ENCODE results near the gene HOXB3.
A peak's percentile ranks its signal among the peaks of the same experiment; 100 is the strongest.

The HOXB3 gene

GRCh38 chr17:48589831-48590606 lies at the start of gene HOXB3:
HOXB3 (minus strand) TSS chr17:48590241; CDS start chr17:48552474, 37,767 bp downstream.
- DNase-seq (ENCODE audit: low read depth), result no peak

GRCh38 chr17:48639136-48639535 lies 49.1 kb upstream of the HOXB3 start:
- no peak for DNase-seq (ENCODE audit: low read depth)

GRCh38 chr17:48637323-48638260 lies 47.6 kb upstream of the HOXB3 start:
- DNase-seq (ENCODE audit: low read depth), result no peak

GRCh38 chr17:48636177-48637018 lies 46.4 kb upstream of the HOXB3 start:
- DNase-seq (ENCODE audit: low read depth), result peak; percentile 57

- DNase-seq (ENCODE audit: low read depth), result no peak
Observed at GRCh38 chr17:48634493-48635208, 44.6 kb upstream of the HOXB3 start.

- no peak for DNase-seq (ENCODE audit: low read depth)
Observed at GRCh38 chr17:48633266-48633677, 43.2 kb upstream of the HOXB3 start.

GRCh38 chr17:48632579-48633265 lies 42.7 kb upstream of the HOXB3 start:
- no peak for DNase-seq (ENCODE audit: low read depth)

GRCh38 chr17:48631693-48632578 lies 41.9 kb upstream of the HOXB3 start:
- DNase-seq (ENCODE audit: low read depth), result no peak

GRCh38 chr17:48630925-48631692 lies 41.1 kb upstream of the HOXB3 start:
- no peak for DNase-seq (ENCODE audit: low read depth)

GRCh38 chr17:48630009-48630924 lies 40.2 kb upstream of the HOXB3 start:
- no peak for DNase-seq (ENCODE audit: low read depth)

- DNase-seq (ENCODE audit: low read depth), result no peak
Observed at GRCh38 chr17:48629411-48629759, 39.3 kb upstream of the HOXB3 start.

GRCh38 chr17:48628649-48629410 lies 38.8 kb upstream of the HOXB3 start:
- no peak for DNase-seq (ENCODE audit: low read depth)

GRCh38 chr17:48627623-48628521 lies 37.8 kb upstream of the HOXB3 start:
- DNase-seq (ENCODE audit: low read depth), result no peak

GRCh38 chr17:48627118-48627597 lies 37.1 kb upstream of the HOXB3 start:
- no peak for DNase-seq (ENCODE audit: low read depth)

- no peak for DNase-seq (ENCODE audit: low read depth)
Observed at GRCh38 chr17:48626245-48627117, 36.4 kb upstream of the HOXB3 start, which contains the start of gene HOXB9. HOXB9 (minus strand) TSS chr17:48626358; CDS start chr17:48626269, 89 bp downstream.

Data from activated T-cell treated with anti-CD3 and anti-CD28 coated beads for 1 hour (primary cell).